T-helper 2 cell (primary cell): ENCODE measurements around the gene SLC4A2.

ENCODE experiments used
- DNase-seq, 5 experiments: peaks; one replicate each; pipeline versions ENCODE4 v3.0.0 to v3.0.0-alpha.2; 2012 to 2022

Gene SLC4A2

GRCh38 chr7:151080522-151081169 lies 21.3 kb downstream of the SLC4A2 start, which contains the start of gene FASTK:
Gene FASTK (minus strand): TSS chr7:151080809. CDS start chr7:151080766, 43 bp downstream.
- DNase-seq = peak; percentile 72 to 94 (median 86)

GRCh38 chr7:151081170-151082101 lies 22.0 kb downstream of the SLC4A2 start:
- no peak for DNase-seq

- no peak for DNase-seq
Observed at GRCh38 chr7:151082141-151083070, 23.0 kb downstream of the SLC4A2 start.

GRCh38 chr7:151083071-151083823 lies 23.9 kb downstream of the SLC4A2 start, which contains the start of gene TMUB1:
Gene TMUB1 (minus strand): TSS chr7:151083493. CDS start chr7:151082563, 930 bp downstream.
- DNase-seq = peak; percentile 73 to 90 (median 87)

- DNase-seq = no peak
Observed at GRCh38 chr7:151083824-151084160, 24.4 kb downstream of the SLC4A2 start.

GRCh38 chr7:151085329-151085690 lies 25.9 kb downstream of the SLC4A2 start:
- DNase-seq = no peak

- peak; percentile 37 to 74 (median 43) for DNase-seq
Observed at GRCh38 chr7:151085691-151086620, 26.6 kb downstream of the SLC4A2 start, which contains the start of gene AGAP3. Gene AGAP3 (plus strand): TSS chr7:151086475. CDS start chr7:151086742, 267 bp downstream.

- DNase-seq = peak in 2 of 5 experiments; percentile 14 to 55
Observed at GRCh38 chr7:151086802-151087244, 27.4 kb downstream of the SLC4A2 start.

GRCh38 chr7:151087245-151088018 lies 28.0 kb downstream of the SLC4A2 start:
- peak in 3 of 5 experiments; percentile 26 to 54 (median 27) for DNase-seq

- no peak for DNase-seq
Observed at GRCh38 chr7:151088019-151088855, 28.8 kb downstream of the SLC4A2 start.

- DNase-seq = no peak
Observed at GRCh38 chr7:151088856-151089699, 29.7 kb downstream of the SLC4A2 start.

- no peak for DNase-seq
Observed at GRCh38 chr7:151089893-151090730, 30.7 kb downstream of the SLC4A2 start.

- DNase-seq = no peak
Observed at GRCh38 chr7:151091003-151091402, 31.6 kb downstream of the SLC4A2 start.

GRCh38 chr7:151091431-151091830 lies 32.0 kb downstream of the SLC4A2 start:
- peak in 1 of 5 experiments; percentile 40 for DNase-seq

- DNase-seq = no peak
Observed at GRCh38 chr7:151091988-151092387, 32.6 kb downstream of the SLC4A2 start.

- no peak for DNase-seq
Observed at GRCh38 chr7:151093748-151094147, 34.4 kb downstream of the SLC4A2 start.

GRCh38 chr7:151094675-151095074 lies 35.3 kb downstream of the SLC4A2 start:
- DNase-seq = no peak
